ENCODE measurements around the gene PRPF38B. TPM values are rescaled to one million over a fixed set of nuclear protein-coding genes. Genes with fewer than 3 reads are reported as not detected.
A peak's percentile ranks its signal among the peaks of the same experiment; 100 is the strongest.

PRPF38B gene
- polyA plus RNA-seq, 1 of the 3 experiments (the other 2 are of a cell fraction): 17.5 TPM

DNA sequence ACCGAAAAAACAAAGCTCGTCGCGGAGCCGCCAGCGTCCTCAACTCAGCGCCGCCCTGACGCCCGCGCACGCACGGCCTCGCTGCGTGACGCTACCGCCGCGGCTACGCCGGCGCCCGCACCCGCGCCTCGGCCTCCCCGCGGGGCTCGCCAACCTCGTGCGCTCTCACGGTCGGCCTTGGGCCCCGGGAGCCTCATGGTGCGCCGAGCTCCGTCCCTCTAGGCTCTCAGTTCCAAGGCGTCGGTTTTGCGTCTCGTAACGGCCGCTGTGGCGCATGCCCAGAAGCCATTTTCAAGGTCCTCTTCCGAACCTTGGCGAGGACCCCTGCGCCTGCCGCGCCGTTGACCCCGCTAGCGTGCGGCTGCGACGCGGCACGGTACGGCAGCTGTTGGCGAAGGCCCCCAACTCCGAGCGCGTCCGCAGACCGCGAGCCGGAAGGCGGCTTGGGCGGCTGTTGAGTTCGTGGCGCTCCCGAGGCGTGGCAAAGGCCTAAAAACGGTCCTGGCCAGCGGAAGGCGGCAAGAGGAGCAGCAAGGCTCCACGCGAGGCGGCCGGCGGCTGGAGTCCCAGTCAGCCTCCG is 31.0 kb upstream of the PRPF38B start, which contains the start of gene HENMT1:
TSS of gene HENMT1 (minus strand) at position 64 of the 580 bp plus-strand sequence. CDS start 1,209 bp downstream, outside the sequence.
- H3K4me2 ChIP-seq: peak within 1 kb of the TSS; percentile 41; the same call in 1 of the 2 replicates
- no peak within 1 kb of the TSS for H3K27ac ChIP-seq (ENCODE audit: low read depth in 2 of 2, low read length in 1 of 2)
- POLR2A ChIA-PET: interaction anchor here (0.6 to 1.0 kb wide), 2 partner anchors 31 to 73 kb away, joined by 3 to 5 read pairs; partner anchors contain the start of gene PRPF38B
- CTCF ChIA-PET: interaction anchor here (0.6 to 2.3 kb wide), 2 partner anchors 18 to 33 kb away, joined by 4 to 13 read pairs; no protein-coding TSS in a partner anchor
- peak; percentile 78 for DNase-seq
- H3F3A ChIP-seq (replicated peaks; ENCODE audit: insufficient read depth): no peaks in the 10 kb centered on the region
- H3K4me1 ChIP-seq (ENCODE audit: control insufficient read depth in 1 of 2, insufficient read depth in 2 of 2, low read depth in 1 of 2, low read length in 1 of 2): no peaks in the 10 kb centered on the region; a peak in 1 of 4 replicates
- H2AFZ ChIP-seq (ENCODE audit: low read depth): peak within 1 kb of the TSS; percentile 76; the same call in 1 of the 2 replicates
- H3K9me2 ChIP-seq: no peaks in the 10 kb centered on the region
- 65% methylated on average over 14 of the region's 81 CpGs for WGBS (ENCODE audit: low lambda C conversion rate)
- peak within 1 kb of the TSS in 1 of 2 experiments; percentile 45; a peak in 2 of 4 replicates for H3K4me3 ChIP-seq (ENCODE audit: low read depth in 2 of 2, low read length in 1 of 2)
- H3K9ac ChIP-seq: no peak within 1 kb of the TSS
- no peaks in the 10 kb centered on the region for H4K20me1 ChIP-seq (ENCODE audit: insufficient read depth)
- no peaks in the 10 kb centered on the region for H3K79me2 ChIP-seq (ENCODE audit: insufficient read depth)
- H3K36me3 ChIP-seq (replicated peaks in 1 of 2; ENCODE audit: control insufficient read depth in 1 of 2, insufficient read depth in 2 of 2, low read length in 1 of 2): no peaks in the 10 kb centered on the region
- H3K27me3 ChIP-seq (ENCODE audit: insufficient read depth): no peaks in the 10 kb centered on the region
- no peaks in the 10 kb centered on the region for H3K9me3 ChIP-seq
- no peak for TF ChIP-seq EZH2phosphoT487 (IDR thresholded peaks at IDR 0.05; ENCODE audit: borderline replicate concordance, low read depth)
- TF ChIP-seq, protein P1, sequence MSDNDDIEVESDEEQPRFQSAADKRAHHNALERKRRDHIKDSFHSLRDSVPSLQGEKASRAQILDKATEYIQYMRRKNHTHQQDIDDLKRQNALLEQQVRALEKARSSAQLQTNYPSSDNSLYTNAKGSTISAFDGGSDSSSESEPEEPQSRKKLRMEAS (IDR thresholded peaks at IDR 0.05; ENCODE audit: low read depth): peak; percentile 29; the same call in 1 of the 2 replicates
- no peak for TF ChIP-seq GABPA (IDR thresholded peaks at IDR 0.05; ENCODE audit: low read depth)
- TF ChIP-seq GATA2 (CRISPR knock-in tag; IDR thresholded peaks at IDR 0.05): no peak
- TF ChIP-seq EP300 (IDR thresholded peaks at IDR 0.05; ENCODE audit: borderline replicate concordance in 1 of 2, low read depth in 1 of 2, low read length in 1 of 2): no peak
- 0 out of 2 replicates have a peak, but pooled peaks have one; percentile 10 for TF ChIP-seq NRF1 (IDR thresholded peaks at IDR 0.05; ENCODE audit: low read depth, low read length)
- TF ChIP-seq, protein P2, sequence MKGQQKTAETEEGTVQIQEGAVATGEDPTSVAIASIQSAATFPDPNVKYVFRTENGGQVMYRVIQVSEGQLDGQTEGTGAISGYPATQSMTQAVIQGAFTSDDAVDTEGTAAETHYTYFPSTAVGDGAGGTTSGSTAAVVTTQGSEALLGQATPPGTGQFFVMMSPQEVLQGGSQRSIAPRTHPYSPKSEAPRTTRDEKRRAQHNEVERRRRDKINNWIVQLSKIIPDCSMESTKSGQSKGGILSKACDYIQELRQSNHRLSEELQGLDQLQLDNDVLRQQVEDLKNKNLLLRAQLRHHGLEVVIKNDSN (IDR thresholded peaks at IDR 0.05; ENCODE audit: borderline replicate concordance, low read depth): no peak
- TF ChIP-seq NFIC (IDR thresholded peaks at IDR 0.05; ENCODE audit: borderline replicate concordance): no peak
- TF ChIP-seq CHD2 (IDR thresholded peaks at IDR 0.05; ENCODE audit: low read length, partially characterized antibody): no peak
- TF ChIP-seq, protein P3, sequence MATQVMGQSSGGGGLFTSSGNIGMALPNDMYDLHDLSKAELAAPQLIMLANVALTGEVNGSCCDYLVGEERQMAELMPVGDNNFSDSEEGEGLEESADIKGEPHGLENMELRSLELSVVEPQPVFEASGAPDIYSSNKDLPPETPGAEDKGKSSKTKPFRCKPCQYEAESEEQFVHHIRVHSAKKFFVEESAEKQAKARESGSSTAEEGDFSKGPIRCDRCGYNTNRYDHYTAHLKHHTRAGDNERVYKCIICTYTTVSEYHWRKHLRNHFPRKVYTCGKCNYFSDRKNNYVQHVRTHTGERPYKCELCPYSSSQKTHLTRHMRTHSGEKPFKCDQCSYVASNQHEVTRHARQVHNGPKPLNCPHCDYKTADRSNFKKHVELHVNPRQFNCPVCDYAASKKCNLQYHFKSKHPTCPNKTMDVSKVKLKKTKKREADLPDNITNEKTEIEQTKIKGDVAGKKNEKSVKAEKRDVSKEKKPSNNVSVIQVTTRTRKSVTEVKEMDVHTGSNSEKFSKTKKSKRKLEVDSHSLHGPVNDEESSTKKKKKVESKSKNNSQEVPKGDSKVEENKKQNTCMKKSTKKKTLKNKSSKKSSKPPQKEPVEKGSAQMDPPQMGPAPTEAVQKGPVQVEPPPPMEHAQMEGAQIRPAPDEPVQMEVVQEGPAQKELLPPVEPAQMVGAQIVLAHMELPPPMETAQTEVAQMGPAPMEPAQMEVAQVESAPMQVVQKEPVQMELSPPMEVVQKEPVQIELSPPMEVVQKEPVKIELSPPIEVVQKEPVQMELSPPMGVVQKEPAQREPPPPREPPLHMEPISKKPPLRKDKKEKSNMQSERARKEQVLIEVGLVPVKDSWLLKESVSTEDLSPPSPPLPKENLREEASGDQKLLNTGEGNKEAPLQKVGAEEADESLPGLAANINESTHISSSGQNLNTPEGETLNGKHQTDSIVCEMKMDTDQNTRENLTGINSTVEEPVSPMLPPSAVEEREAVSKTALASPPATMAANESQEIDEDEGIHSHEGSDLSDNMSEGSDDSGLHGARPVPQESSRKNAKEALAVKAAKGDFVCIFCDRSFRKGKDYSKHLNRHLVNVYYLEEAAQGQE (IDR thresholded peaks at IDR 0.05; ENCODE audit: low read depth, low read length): no peak
- TF ChIP-seq RXRA (IDR thresholded peaks at IDR 0.05; ENCODE audit: borderline replicate concordance, low read depth): no peak
- TF ChIP-seq, protein P4, sequence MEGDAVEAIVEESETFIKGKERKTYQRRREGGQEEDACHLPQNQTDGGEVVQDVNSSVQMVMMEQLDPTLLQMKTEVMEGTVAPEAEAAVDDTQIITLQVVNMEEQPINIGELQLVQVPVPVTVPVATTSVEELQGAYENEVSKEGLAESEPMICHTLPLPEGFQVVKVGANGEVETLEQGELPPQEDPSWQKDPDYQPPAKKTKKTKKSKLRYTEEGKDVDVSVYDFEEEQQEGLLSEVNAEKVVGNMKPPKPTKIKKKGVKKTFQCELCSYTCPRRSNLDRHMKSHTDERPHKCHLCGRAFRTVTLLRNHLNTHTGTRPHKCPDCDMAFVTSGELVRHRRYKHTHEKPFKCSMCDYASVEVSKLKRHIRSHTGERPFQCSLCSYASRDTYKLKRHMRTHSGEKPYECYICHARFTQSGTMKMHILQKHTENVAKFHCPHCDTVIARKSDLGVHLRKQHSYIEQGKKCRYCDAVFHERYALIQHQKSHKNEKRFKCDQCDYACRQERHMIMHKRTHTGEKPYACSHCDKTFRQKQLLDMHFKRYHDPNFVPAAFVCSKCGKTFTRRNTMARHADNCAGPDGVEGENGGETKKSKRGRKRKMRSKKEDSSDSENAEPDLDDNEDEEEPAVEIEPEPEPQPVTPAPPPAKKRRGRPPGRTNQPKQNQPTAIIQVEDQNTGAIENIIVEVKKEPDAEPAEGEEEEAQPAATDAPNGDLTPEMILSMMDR (IDR thresholded peaks at IDR 0.05): no peak
- no peak for TF ChIP-seq MEF2A (IDR thresholded peaks at IDR 0.05; ENCODE audit: borderline replicate concordance, low read depth)
- TF ChIP-seq TAF1 (IDR thresholded peaks at IDR 0.05; ENCODE audit: borderline replicate concordance, low read depth, low read length): no peak
